Measurements from ENCODE around the gene RPL28.

The RPL28 gene

DNA sequence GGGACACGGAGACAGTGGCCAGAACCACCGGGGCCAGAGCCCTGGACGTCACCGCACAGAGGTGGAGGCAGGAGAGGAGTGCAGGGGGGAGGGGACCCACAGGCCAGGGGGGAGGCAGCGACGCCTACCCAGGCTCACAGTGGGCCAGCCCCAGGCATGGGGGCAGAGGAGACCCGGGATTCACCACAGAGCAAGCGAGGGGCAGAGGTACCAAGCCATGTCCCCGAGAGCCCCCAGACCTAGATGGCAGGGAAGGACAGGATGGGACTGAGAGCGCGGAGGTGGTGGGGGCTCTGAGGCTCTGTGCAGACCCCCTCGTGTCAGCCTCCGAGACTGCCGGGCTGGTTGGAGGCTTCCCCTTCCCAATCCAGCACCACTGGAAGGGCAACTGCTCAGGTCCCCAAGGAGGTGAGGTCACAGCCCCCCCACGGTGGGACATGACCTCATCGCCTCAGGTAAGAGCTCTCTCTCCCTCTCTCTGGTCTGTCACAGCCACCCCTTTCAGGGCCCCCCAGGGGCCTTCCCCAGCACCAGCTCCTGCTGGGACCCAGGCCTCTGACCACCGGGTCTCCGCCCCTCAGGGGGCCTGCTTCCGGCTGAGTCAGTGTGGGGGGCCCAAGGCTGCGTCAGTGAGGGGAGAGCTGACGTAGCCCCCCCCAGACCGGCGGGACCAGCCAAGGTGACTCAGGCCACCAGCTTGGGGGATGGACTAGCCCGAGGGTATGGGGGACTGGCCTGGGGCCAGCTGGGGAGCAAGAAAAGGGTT lies 13.2 kb upstream of the RPL28 start (continued):
- no peak for TF ChIP-seq ZBTB17 (tag by site-specific recombination; IDR thresholded peaks at IDR 0.05)
- no peak for TF ChIP-seq ZNF530 (tag by site-specific recombination; IDR thresholded peaks at IDR 0.05; ENCODE audit: low read depth)
- TF ChIP-seq IKZF3 (tag by site-specific recombination; IDR thresholded peaks at IDR 0.05), result peak; percentile 65; the same call in 1 of the 2 replicates
- TF ChIP-seq, protein P1, sequence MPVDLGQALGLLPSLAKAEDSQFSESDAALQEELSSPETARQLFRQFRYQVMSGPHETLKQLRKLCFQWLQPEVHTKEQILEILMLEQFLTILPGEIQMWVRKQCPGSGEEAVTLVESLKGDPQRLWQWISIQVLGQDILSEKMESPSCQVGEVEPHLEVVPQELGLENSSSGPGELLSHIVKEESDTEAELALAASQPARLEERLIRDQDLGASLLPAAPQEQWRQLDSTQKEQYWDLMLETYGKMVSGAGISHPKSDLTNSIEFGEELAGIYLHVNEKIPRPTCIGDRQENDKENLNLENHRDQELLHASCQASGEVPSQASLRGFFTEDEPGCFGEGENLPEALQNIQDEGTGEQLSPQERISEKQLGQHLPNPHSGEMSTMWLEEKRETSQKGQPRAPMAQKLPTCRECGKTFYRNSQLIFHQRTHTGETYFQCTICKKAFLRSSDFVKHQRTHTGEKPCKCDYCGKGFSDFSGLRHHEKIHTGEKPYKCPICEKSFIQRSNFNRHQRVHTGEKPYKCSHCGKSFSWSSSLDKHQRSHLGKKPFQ (tag by site-specific recombination; IDR thresholded peaks at IDR 0.05), result no peak
- TF ChIP-seq HOXC10 (CRISPR knock-in tag; IDR thresholded peaks at IDR 0.05), result no peak
- 0 out of 2 replicates have a peak, but pooled peaks have one; percentile 26 for TF ChIP-seq ZNF10 (tag by site-specific recombination; IDR thresholded peaks at IDR 0.05)
- TF ChIP-seq ZNF830 (tag by site-specific recombination; IDR thresholded peaks at IDR 0.05; ENCODE audit: low read depth), result no peak
- TF ChIP-seq, protein P2, sequence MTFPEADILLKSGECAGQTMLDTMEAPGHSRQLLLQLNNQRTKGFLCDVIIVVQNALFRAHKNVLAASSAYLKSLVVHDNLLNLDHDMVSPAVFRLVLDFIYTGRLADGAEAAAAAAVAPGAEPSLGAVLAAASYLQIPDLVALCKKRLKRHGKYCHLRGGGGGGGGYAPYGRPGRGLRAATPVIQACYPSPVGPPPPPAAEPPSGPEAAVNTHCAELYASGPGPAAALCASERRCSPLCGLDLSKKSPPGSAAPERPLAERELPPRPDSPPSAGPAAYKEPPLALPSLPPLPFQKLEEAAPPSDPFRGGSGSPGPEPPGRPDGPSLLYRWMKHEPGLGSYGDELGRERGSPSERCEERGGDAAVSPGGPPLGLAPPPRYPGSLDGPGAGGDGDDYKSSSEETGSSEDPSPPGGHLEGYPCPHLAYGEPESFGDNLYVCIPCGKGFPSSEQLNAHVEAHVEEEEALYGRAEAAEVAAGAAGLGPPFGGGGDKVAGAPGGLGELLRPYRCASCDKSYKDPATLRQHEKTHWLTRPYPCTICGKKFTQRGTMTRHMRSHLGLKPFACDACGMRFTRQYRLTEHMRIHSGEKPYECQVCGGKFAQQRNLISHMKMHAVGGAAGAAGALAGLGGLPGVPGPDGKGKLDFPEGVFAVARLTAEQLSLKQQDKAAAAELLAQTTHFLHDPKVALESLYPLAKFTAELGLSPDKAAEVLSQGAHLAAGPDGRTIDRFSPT (tag by site-specific recombination; IDR thresholded peaks at IDR 0.05), result peak; percentile 59; the same call in 1 of the 2 replicates
- TF ChIP-seq, protein P3, sequence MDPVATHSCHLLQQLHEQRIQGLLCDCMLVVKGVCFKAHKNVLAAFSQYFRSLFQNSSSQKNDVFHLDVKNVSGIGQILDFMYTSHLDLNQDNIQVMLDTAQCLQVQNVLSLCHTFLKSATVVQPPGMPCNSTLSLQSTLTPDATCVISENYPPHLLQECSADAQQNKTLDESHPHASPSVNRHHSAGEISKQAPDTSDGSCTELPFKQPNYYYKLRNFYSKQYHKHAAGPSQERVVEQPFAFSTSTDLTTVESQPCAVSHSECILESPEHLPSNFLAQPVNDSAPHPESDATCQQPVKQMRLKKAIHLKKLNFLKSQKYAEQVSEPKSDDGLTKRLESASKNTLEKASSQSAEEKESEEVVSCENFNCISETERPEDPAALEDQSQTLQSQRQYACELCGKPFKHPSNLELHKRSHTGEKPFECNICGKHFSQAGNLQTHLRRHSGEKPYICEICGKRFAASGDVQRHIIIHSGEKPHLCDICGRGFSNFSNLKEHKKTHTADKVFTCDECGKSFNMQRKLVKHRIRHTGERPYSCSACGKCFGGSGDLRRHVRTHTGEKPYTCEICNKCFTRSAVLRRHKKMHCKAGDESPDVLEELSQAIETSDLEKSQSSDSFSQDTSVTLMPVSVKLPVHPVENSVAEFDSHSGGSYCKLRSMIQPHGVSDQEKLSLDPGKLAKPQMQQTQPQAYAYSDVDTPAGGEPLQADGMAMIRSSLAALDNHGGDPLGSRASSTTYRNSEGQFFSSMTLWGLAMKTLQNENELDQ (tag by site-specific recombination; IDR thresholded peaks at IDR 0.05; ENCODE audit: low read depth), result no peak
- TF ChIP-seq, protein P4, sequence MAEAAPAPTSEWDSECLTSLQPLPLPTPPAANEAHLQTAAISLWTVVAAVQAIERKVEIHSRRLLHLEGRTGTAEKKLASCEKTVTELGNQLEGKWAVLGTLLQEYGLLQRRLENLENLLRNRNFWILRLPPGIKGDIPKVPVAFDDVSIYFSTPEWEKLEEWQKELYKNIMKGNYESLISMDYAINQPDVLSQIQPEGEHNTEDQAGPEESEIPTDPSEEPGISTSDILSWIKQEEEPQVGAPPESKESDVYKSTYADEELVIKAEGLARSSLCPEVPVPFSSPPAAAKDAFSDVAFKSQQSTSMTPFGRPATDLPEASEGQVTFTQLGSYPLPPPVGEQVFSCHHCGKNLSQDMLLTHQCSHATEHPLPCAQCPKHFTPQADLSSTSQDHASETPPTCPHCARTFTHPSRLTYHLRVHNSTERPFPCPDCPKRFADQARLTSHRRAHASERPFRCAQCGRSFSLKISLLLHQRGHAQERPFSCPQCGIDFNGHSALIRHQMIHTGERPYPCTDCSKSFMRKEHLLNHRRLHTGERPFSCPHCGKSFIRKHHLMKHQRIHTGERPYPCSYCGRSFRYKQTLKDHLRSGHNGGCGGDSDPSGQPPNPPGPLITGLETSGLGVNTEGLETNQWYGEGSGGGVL (tag by site-specific recombination; IDR thresholded peaks at IDR 0.05), result peak; percentile 95
- no peak for TF ChIP-seq ZNF19 (tag by site-specific recombination; IDR thresholded peaks at IDR 0.05; ENCODE audit: low read depth)
- TF ChIP-seq ZNF585B (tag by site-specific recombination; IDR thresholded peaks at IDR 0.05), result no peak

DNA sequence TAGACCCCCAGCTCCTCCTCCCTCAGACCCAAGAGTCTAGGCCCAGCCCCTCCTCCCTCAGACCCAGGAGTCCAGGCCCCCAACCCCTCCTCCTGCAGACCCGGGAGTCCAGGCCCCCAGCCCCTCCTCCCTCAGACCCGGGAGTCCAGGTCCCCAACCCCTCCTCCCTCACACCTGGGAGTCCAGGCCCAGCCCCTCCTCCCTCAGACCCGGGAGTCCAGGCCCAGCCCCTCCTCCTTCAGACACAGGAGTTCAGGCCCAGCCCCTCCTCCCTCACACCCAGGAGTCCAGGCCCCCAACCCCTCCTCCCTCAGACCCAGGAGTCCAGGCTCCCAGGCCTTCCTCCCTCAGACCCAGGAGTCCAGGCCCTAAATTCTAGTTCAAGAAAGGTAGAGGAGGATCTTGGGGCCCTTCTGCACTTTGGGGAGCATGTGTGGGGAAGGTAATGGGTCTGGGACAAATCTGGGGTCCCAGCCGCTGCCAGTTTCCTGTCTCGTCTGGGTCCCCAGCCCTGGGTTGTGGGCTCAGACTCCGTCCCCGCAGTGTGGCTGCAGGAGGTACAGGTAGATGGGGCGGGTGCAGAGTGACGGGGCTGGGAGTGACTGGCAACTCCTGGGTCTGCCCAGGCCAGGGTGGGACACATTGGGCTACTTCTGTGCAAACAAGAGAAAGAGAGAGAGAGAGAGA lies 12.3 kb upstream of the RPL28 start:
- H3K36me3 ChIP-seq (ENCODE audit: control insufficient read depth in 2 of 2, insufficient read depth in 1 of 2, low read length in 2 of 2), result no peaks in the 10 kb centered on the region
- TF ChIP-seq, protein P2 (tag by site-specific recombination; IDR thresholded peaks at IDR 0.05), result peak; percentile 40; the same call in 1 of the 2 replicates
- TF ChIP-seq TCF7L2 (IDR thresholded peaks at IDR 0.05; ENCODE audit: borderline replicate concordance, low read depth, low read length) (no peak), ZNF792 (tag by site-specific recombination; IDR thresholded peaks at IDR 0.05) (no peak), SP2 (tag by site-specific recombination; IDR thresholded peaks at IDR 0.05) (peak; percentile 38; the same call in 1 of the 2 replicates), KLF1 (tag by site-specific recombination; IDR thresholded peaks at IDR 0.05) (peak; percentile 26; the same call in 1 of the 2 replicates)
- ChIA-PET POLR2A (interaction anchor here (0.8 to 1.8 kb wide), 9 partner anchors 9 to 114 kb away, joined by 3 to 12 read pairs (median 4); partner anchors contain the start of genes HSPBP1, KMT5C, PPP6R1 and TMEM238), CTCF (interaction anchor here (0.9 to 1.4 kb wide), 3 partner anchors 34 to 260 kb away, joined by 3 to 10 read pairs (median 5); partner anchors contain the start of gene KMT5C)
- H3K4me3 ChIP-seq (ENCODE audit: low read depth, low read length), result no peak overlapping the region
- no peaks in the 10 kb centered on the region for H3K9me3 ChIP-seq (ENCODE audit: control insufficient read depth, insufficient read depth, low read depth, low read length)
- peaks cover 5% of the 10 kb centered on the region; the same call in 1 of the 2 replicates for H3K4me1 ChIP-seq (ENCODE audit: control insufficient read depth, insufficient read depth, low read length)
- H3K27ac ChIP-seq (ENCODE audit: extremely low read depth, low read depth, low read length), result no peak overlapping the region
